Measurements from ENCODE around the gene NCK2. TPM values are rescaled to one million over a fixed set of nuclear protein-coding genes. Genes with fewer than 3 reads are reported as not detected.
A peak's percentile ranks its signal among the peaks of the same experiment; 100 is the strongest.

The NCK2 gene
- total and polyA plus RNA-seq, 10 of the 15 experiments (the other 5 are each of a cell fraction or from before 2014, with no cell fraction given): 1.2 to 30.9 (median 14.1) TPM

DNA sequence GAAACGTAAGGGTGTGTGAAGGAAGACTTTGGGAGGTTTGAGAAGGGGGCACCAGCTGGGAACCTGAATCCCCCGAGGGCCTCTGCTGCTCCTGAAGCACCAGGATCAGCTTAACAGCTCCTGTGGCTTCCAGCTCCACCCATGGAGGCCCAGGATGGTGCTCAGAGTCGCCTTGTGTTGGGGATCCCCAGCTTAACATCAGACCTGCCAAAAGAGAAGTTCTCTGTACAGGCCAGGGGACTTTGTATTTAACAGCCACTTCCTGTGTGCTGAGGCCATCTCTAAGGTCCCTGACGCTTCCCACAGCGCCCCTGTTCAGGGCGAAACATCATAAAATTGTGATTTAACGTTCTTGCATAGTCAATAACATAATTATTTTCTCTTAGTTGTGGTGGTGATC lies 77.5 kb downstream of the NCK2 start:
- Histone ChIP-seq H2AFZ (ENCODE audit: control insufficient read depth, low read depth, low read length) (peak overlapping the region; percentile 30), H3K4me3 (no peak overlapping the region; the same call in 1 of the 2 replicates), H3K27ac (ENCODE audit: control insufficient read depth, insufficient read depth) (peak overlapping the region; percentile 73), H3K4me2 (ENCODE audit: control insufficient read depth, insufficient read depth) (peak overlapping the region; percentile 7), H3K9ac (ENCODE audit: control insufficient read depth, insufficient read depth, low read length) (peak overlapping the region; percentile 46), H3K27me3 (replicated peaks in 1 of 2; ENCODE audit: control insufficient read depth in 2 of 2, insufficient read depth in 2 of 2, low read length in 1 of 2) (no peaks in the 10 kb centered on the region), H3K79me2 (ENCODE audit: control insufficient read depth, insufficient read depth, low read length) (peaks cover 7% of the 10 kb centered on the region), H3K36me3 (ENCODE audit: control insufficient read depth in 2 of 2, insufficient read depth in 2 of 2, low read length in 1 of 2) (peaks cover 0 to 3% of the 10 kb centered on the region in 2 experiments; a peak in 1 of 4 replicates), H3K4me1 (ENCODE audit: control insufficient read depth, insufficient read depth, low read length) (peaks cover 13% of the 10 kb centered on the region; the same call in 1 of the 2 replicates), H4K20me1 (ENCODE audit: control insufficient read depth, insufficient read depth) (no peaks in the 10 kb centered on the region), H3K9me3 (replicated peaks; ENCODE audit: control insufficient read depth, insufficient read depth, low read length) (no peaks in the 10 kb centered on the region)
- in situ Hi-C loops (cut with MboI) (no loop called here), intact Hi-C loops (cut with micrococcal nuclease; ENCODE audit: unreplicated experiment) (no loop called here)
- ChIA-PET RAD21 (ENCODE audit: unreplicated experiment) (interaction anchor here (0.6 to 2.5 kb wide), 13 partner anchors 10 to 79 kb away, joined by 3 to 26 read pairs (median 6); no protein-coding TSS in a partner anchor), CTCF (interaction anchor here (0.6 to 2.2 kb wide), 13 partner anchors 10 to 332 kb away, joined by 3 to 16 read pairs (median 4); no protein-coding TSS in a partner anchor), SMC1A (ENCODE audit: uncharacterized antibody, unreplicated experiment) (interaction anchor here (0.6 to 4.5 kb wide), 15 partner anchors 10 to 129 kb away, joined by 3 to 33 read pairs (median 5); no protein-coding TSS in a partner anchor), POLR2A (interaction anchor here (0.9 to 2.0 kb wide), 8 partner anchors 10 to 28 kb away, joined by 3 to 11 read pairs (median 4); no protein-coding TSS in a partner anchor)
- peak; percentile 99 for ATAC-seq
- under 1% methylated on average over 7 of the region's 7 CpGs for whole genome bisulfite sequencing (ENCODE audit: insufficient coverage, insufficient replicate concordance, low lambda C conversion rate, missing lambda C conversion rate)
- no TSS peak for BruUV-seq (replicated peaks)
- no peak for FAIRE-seq
- no peak for DNase-seq (ENCODE audit: low read depth, low spot score)
- TF ChIP-seq RELA (IDR thresholded peaks at IDR 0.05; ENCODE audit: borderline replicate concordance, partially characterized antibody) (no peak), IKZF1 (conservative IDR thresholded peaks at IDR 0.05) (peak; percentile 53), NR2F1 (conservative IDR thresholded peaks at IDR 0.05) (0 out of 2 replicates have a peak, but pooled peaks have one; percentile 11), DPF2 (IDR thresholded peaks at IDR 0.05) (peak; percentile 46; the same call in 1 of the 2 replicates), RFX5 (IDR thresholded peaks at IDR 0.05; ENCODE audit: low read depth, low read length) (no peak), RUNX3 (IDR thresholded peaks at IDR 0.05; ENCODE audit: low read length) (peak; percentile 29; the same call in 1 of the 2 replicates), RAD21 (IDR thresholded peaks at IDR 0.05; ENCODE audit: insufficient read depth, low read depth, low read length) (peak; percentile 14; the same call in 1 of the 2 replicates), MEF2B (IDR thresholded peaks at IDR 0.05; ENCODE audit: partially characterized antibody, poor library complexity, severe bottlenecking) (peak; percentile 56), GABPA (IDR thresholded peaks at IDR 0.05; ENCODE audit: low read depth) (no peak), POLR2AphosphoS2 (IDR thresholded peaks at IDR 0.05; ENCODE audit: low read depth, low read length) (no peak), YY1 (IDR thresholded peaks at IDR 0.05; ENCODE audit: low read depth, low read length) (peak; percentile 44; the same call in 1 of the 2 replicates), IKZF2 (IDR thresholded peaks at IDR 0.05) (peak; percentile 26 to 50; a peak in 3 of 4 replicates), NFXL1 (IDR thresholded peaks at IDR 0.05; ENCODE audit: borderline replicate concordance) (no peak), SPI1 (IDR thresholded peaks at IDR 0.05; ENCODE audit: borderline replicate concordance, insufficient read depth, low read depth, low read length) (peak; percentile 39; the same call in 1 of the 2 replicates), EED (IDR thresholded peaks at IDR 0.05; ENCODE audit: low read depth) (peak; percentile 51; the same call in 1 of the 2 replicates)
- TF ChIP-seq, protein P1, sequence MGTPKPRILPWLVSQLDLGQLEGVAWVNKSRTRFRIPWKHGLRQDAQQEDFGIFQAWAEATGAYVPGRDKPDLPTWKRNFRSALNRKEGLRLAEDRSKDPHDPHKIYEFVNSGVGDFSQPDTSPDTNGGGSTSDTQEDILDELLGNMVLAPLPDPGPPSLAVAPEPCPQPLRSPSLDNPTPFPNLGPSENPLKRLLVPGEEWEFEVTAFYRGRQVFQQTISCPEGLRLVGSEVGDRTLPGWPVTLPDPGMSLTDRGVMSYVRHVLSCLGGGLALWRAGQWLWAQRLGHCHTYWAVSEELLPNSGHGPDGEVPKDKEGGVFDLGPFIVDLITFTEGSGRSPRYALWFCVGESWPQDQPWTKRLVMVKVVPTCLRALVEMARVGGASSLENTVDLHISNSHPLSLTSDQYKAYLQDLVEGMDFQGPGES (IDR thresholded peaks at IDR 0.05): no peak
- TF ChIP-seq, protein P2, sequence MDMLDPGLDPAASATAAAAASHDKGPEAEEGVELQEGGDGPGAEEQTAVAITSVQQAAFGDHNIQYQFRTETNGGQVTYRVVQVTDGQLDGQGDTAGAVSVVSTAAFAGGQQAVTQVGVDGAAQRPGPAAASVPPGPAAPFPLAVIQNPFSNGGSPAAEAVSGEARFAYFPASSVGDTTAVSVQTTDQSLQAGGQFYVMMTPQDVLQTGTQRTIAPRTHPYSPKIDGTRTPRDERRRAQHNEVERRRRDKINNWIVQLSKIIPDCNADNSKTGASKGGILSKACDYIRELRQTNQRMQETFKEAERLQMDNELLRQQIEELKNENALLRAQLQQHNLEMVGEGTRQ (IDR thresholded peaks at IDR 0.05; ENCODE audit: borderline replicate concordance, low read depth, low read length): no peak
- TF ChIP-seq, protein P3, sequence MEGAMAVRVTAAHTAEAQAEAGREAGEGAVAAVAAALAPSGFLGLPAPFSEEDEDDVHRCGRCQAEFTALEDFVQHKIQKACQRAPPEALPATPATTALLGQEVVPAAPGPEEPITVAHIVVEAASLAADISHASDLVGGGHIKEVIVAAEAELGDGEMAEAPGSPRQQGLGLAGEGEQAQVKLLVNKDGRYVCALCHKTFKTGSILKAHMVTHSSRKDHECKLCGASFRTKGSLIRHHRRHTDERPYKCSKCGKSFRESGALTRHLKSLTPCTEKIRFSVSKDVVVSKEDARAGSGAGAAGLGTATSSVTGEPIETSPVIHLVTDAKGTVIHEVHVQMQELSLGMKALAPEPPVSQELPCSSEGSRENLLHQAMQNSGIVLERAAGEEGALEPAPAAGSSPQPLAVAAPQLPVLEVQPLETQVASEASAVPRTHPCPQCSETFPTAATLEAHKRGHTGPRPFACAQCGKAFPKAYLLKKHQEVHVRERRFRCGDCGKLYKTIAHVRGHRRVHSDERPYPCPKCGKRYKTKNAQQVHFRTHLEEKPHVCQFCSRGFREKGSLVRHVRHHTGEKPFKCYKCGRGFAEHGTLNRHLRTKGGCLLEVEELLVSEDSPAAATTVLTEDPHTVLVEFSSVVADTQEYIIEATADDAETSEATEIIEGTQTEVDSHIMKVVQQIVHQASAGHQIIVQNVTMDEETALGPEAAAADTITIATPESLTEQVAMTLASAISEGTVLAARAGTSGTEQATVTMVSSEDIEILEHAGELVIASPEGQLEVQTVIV (IDR thresholded peaks at IDR 0.05; ENCODE audit: borderline replicate concordance, partially characterized antibody): no peak
- TF ChIP-seq, protein P4, sequence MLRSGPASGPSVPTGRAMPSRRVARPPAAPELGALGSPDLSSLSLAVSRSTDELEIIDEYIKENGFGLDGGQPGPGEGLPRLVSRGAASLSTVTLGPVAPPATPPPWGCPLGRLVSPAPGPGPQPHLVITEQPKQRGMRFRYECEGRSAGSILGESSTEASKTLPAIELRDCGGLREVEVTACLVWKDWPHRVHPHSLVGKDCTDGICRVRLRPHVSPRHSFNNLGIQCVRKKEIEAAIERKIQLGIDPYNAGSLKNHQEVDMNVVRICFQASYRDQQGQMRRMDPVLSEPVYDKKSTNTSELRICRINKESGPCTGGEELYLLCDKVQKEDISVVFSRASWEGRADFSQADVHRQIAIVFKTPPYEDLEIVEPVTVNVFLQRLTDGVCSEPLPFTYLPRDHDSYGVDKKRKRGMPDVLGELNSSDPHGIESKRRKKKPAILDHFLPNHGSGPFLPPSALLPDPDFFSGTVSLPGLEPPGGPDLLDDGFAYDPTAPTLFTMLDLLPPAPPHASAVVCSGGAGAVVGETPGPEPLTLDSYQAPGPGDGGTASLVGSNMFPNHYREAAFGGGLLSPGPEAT (IDR thresholded peaks at IDR 0.05; ENCODE audit: low read depth): peak; percentile 33; the same call in 1 of the 2 replicates

Measured in GM12878 (cell line).